Keratinocyte (primary cell): ENCODE measurements around the gene TKFC.

Experiments used
- CTCF ChIP-seq, 3 experiments: IDR thresholded peaks in 1 of 3; conservative IDR thresholded peaks in 1 of 3; optimal IDR thresholded peaks in 1 of 3; 2 replicates in 2 of 3; 3 replicates in 1 of 3; pipeline versions ENCODE3 to v1.5.1; 2011; ENCODE audit warnings: low read length in 3 of 3, mild to moderate bottlenecking in 3 of 3, moderate library complexity in 2 of 3, control low read depth in 1 of 3, inconsistent platforms in 1 of 3; ENCODE audit not compliant: insufficient read depth in 2 of 3; ENCODE audit errors: extremely low read depth in 1 of 3
- EZH2 ChIP-seq: IDR thresholded peaks from one replicate; pipeline ENCODE4 v1.6.1; 2012; ENCODE audit warnings: inconsistent platforms, mild to moderate bottlenecking, low read length, moderate library complexity

DNA sequence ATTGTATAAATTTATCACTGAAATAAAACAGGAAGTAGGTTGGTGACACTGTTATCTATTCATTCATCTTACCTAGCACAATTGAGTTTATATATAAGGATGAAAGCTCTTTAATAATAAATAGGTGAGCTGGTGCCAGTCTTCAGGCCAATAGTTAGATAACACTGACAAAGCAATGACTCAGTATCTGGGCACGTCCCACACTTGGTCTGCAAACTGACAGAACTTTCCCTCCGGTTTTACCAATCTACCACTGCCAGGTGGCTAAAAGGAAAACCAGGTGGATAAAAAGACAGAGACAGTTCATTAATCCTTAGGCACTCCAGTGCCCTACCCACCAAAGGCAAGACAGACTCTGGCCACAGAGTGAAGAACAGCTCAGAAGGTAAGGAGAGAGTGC lies 17.8 kb upstream of the TKFC start:
- TF ChIP-seq CTCF (optimal IDR thresholded peaks at IDR 0.05 in 1 of 3, IDR thresholded peaks at IDR 0.05 in 1 of 3, conservative IDR thresholded peaks at IDR 0.05 in 1 of 3; ENCODE audit: extremely low read depth in 1 of 3, insufficient read depth in 2 of 3, low read length in 3 of 3), result no peak
- TF ChIP-seq EZH2, result no peak
